ENCODE data around the gene USP46. TPM values are rescaled to one million over a fixed set of nuclear protein-coding genes. Genes with fewer than 3 reads are reported as not detected.

The USP46 gene
- total RNA-seq, 2 donors from 2014 or later, result 19.1 to 28.0 TPM

DNA sequence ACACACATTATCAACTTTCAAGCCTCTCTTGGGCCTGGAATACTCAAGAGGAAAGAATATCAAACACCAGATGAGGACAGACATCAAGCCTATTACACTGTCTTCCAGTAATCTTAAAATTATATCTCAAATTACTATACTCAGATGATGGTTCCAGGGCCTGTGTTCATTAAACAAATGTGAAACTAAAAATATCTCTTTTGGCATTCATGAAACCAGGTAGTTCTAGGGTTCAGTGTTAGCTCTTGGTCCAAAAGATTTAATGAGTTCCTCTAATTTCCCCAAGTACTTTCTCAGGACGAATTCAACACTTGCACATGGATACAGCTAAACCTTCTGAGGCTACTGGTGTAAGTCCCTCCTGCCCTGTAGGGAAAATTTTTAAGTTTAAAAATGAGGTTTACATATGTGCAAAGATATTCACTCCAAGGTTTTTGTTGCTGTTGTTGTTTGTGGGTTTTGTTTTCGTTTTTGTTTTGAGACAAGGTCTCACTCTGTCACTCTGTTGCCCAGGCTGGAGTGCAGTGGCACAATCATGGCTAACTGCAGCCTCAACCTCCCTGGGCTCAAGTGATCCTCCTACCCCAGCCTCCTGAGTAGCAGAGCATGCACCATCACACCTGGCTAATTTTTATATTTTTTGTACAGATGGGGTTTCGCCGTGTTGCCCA lies 79.4 kb downstream of the USP46 start:
- no peaks in the 10 kb centered on the region for H3K9me3 ChIP-seq
- no peak for DNase-seq (ENCODE audit: low spot score)

DNA sequence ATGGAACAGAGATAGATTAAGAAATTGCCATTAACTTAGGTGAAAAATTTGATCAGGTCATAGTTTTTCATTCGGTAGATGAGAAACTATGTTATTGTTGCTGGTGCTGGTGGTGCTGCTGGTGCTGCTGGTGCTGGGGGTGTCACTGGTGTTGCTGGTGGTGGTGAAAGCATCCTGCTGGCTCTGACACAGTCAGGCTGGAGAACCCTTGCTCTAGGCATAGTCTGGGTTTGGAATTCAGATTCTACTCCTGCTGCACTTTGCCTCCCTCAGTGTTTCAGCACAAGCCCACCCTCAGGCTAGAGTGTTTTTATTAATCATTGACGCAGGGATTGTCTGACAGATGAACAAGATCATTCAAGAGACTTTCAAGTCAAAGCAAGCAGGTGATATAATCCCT lies 80.2 kb downstream of the USP46 start:
- Histone ChIP-seq H3K36me3 (no peaks in the 10 kb centered on the region), H3K4me3 (no peak overlapping the region), H3K27me3 (no peaks in the 10 kb centered on the region), H3K4me1 (no peaks in the 10 kb centered on the region), H3K9me3 (no peaks in the 10 kb centered on the region), H3K27ac (no peak overlapping the region)
- TF ChIP-seq, protein P1, sequence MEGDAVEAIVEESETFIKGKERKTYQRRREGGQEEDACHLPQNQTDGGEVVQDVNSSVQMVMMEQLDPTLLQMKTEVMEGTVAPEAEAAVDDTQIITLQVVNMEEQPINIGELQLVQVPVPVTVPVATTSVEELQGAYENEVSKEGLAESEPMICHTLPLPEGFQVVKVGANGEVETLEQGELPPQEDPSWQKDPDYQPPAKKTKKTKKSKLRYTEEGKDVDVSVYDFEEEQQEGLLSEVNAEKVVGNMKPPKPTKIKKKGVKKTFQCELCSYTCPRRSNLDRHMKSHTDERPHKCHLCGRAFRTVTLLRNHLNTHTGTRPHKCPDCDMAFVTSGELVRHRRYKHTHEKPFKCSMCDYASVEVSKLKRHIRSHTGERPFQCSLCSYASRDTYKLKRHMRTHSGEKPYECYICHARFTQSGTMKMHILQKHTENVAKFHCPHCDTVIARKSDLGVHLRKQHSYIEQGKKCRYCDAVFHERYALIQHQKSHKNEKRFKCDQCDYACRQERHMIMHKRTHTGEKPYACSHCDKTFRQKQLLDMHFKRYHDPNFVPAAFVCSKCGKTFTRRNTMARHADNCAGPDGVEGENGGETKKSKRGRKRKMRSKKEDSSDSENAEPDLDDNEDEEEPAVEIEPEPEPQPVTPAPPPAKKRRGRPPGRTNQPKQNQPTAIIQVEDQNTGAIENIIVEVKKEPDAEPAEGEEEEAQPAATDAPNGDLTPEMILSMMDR (IDR thresholded peaks at IDR 0.05), result no peak
- DNase-seq (ENCODE audit: low spot score), result no peak

More for the DNA sequence above, 79.4 kb downstream of the USP46 start:
- Histone ChIP-seq H3K36me3 (no peaks in the 10 kb centered on the region), H3K27me3 (no peaks in the 10 kb centered on the region), H3K4me1 (no peaks in the 10 kb centered on the region), H3K4me3 (no peak overlapping the region), H3K27ac (no peak overlapping the region)
- TF ChIP-seq, protein P1 (IDR thresholded peaks at IDR 0.05), result no peak

DNA sequence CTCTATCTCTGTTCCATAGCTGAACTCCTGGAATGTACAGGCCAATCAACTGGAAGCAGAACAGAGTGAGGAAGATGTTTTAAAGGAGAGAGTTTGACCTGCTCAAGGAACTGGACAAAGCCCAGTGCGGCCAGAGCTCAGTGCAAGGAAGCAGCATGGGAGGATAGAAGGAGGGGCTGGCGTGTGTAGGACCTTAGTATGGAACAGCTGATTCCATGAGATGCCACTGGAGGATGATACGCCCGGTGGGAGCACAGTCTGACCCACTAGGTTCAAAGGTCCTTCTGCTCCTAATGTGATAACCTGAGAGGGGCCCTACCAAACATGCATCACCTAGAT lies 81.5 kb downstream of the USP46 start:
- Histone ChIP-seq H3K9me3 (no peaks in the 10 kb centered on the region), H3K36me3 (no peaks in the 10 kb centered on the region), H3K4me1 (no peaks in the 10 kb centered on the region), H3K27ac (no peak overlapping the region), H3K27me3 (no peaks in the 10 kb centered on the region), H3K4me3 (no peak overlapping the region)
- TF ChIP-seq, protein P1 (IDR thresholded peaks at IDR 0.05), result no peak
- DNase-seq (ENCODE audit: low spot score), result no peak

DNA sequence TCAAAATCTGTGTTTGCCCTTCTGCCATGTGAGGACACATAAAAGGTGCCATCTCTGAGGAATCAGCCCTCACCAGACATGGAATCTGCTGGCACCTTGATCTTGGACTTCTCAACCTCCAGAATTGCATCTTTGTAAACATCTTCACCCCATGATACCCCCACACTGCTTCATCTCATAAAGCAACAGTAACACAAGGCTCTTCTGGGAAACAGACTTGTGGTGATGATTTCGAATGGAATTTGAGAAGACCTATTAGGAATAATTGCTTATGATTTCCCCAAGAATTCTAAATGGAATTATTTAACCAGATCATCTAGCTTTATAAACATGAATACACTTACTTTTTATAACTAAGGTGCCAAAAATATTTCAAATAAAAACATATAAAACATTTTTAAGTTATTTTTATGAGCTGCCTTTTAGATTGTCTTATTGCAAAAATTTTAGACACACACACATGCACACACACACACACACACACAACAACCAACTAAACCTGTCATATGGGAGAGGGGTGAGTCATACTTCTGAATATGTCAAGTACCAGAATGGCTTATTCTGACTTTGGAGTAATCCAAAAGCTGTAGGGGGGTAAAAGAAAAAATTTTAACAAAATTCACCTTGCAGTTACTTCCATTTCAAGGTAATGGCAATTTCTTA lies 82.0 kb downstream of the USP46 start:
- no peak overlapping the region for H3K4me3 ChIP-seq
- no peak for DNase-seq (ENCODE audit: low spot score)
- H3K36me3 ChIP-seq, result no peaks in the 10 kb centered on the region
- no peaks in the 10 kb centered on the region for H3K27me3 ChIP-seq
- H3K9me3 ChIP-seq, result no peaks in the 10 kb centered on the region
- TF ChIP-seq, protein P1 (IDR thresholded peaks at IDR 0.05), result no peak
- no peak overlapping the region for H3K27ac ChIP-seq
- H3K4me1 ChIP-seq, result no peaks in the 10 kb centered on the region

DNA sequence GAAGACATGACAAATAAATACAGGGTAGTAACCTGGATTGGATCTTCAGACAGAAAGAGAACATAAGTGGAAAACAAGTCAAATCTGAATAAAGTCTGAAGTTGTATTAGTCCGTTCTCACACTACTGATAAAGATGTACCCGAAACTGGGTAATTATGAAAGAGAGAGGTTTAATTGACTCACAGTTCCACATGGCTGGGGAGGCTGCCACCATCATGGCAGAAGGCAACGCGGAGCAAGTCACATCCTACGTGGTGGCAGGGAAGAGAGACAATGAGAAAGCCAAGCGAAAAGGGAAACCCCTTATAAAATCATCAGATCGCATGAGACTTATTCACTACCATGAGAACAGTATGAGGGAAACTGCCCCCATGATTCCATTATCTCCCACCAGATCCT lies 82.8 kb downstream of the USP46 start:
- H3K27ac ChIP-seq, result no peak overlapping the region
- no peaks in the 10 kb centered on the region for H3K4me1 ChIP-seq
- no peak overlapping the region for H3K4me3 ChIP-seq
- H3K36me3 ChIP-seq, result no peaks in the 10 kb centered on the region
- H3K9me3 ChIP-seq, result no peaks in the 10 kb centered on the region
- no peak for DNase-seq (ENCODE audit: low spot score)
- H3K27me3 ChIP-seq, result no peaks in the 10 kb centered on the region
- TF ChIP-seq, protein P1 (IDR thresholded peaks at IDR 0.05), result no peak
